ENCODE data around the gene EBLN2. TPM values are rescaled to one million over a fixed set of nuclear protein-coding genes. Genes with fewer than 3 reads are reported as not detected.
"Not testable (repeated sequence)": the region's sequence is repeated elsewhere in the genome, so short reads cannot be mapped to it uniquely, and the experiment has no call there.

EBLN2 gene
- total and polyA plus RNA-seq, 8 donors: 0.19 to 28.1 (median 2.0) TPM; not detected in 2

DNA sequence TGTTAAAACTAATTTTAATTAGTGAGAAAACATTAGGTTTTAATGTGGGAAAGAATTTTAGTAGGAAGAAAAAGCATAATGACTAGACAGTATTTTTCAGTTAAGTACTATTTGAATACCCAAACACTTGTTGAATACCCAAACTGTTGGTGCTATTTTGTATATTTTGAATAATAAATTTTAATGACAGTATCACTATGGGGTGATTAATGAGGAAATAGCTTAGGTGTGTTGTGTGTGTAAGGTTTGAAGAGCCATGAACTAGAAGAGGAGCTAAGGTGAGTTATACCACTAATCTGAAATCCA lies 4.7 kb upstream of the EBLN2 start:
- no peaks in the 10 kb centered on the region for H3K27me3 ChIP-seq
- H3K27ac ChIP-seq: no peak overlapping the region
- H3K9me3 ChIP-seq: no peaks in the 10 kb centered on the region
- TF ChIP-seq EP300 (IDR thresholded peaks at IDR 0.05): no peak
- TF ChIP-seq, protein P1, sequence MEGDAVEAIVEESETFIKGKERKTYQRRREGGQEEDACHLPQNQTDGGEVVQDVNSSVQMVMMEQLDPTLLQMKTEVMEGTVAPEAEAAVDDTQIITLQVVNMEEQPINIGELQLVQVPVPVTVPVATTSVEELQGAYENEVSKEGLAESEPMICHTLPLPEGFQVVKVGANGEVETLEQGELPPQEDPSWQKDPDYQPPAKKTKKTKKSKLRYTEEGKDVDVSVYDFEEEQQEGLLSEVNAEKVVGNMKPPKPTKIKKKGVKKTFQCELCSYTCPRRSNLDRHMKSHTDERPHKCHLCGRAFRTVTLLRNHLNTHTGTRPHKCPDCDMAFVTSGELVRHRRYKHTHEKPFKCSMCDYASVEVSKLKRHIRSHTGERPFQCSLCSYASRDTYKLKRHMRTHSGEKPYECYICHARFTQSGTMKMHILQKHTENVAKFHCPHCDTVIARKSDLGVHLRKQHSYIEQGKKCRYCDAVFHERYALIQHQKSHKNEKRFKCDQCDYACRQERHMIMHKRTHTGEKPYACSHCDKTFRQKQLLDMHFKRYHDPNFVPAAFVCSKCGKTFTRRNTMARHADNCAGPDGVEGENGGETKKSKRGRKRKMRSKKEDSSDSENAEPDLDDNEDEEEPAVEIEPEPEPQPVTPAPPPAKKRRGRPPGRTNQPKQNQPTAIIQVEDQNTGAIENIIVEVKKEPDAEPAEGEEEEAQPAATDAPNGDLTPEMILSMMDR (IDR thresholded peaks at IDR 0.05): no peak
- H3K4me3 ChIP-seq: no peak overlapping the region
- intact Hi-C loops (cut with DNase I; ENCODE audit: low total_unique reads): loop anchor here (10.0 kb wide), 2 partner anchors 52 to 112 kb away; no protein-coding TSS in a partner anchor
- no peak for DNase-seq
- peaks cover 8 to 17% (median 10%) of the 10 kb centered on the region in 4 donors for H3K4me1 ChIP-seq
- H3K36me3 ChIP-seq: peaks cover 0 to 19% (median 11%) of the 10 kb centered on the region in 4 donors

DNA sequence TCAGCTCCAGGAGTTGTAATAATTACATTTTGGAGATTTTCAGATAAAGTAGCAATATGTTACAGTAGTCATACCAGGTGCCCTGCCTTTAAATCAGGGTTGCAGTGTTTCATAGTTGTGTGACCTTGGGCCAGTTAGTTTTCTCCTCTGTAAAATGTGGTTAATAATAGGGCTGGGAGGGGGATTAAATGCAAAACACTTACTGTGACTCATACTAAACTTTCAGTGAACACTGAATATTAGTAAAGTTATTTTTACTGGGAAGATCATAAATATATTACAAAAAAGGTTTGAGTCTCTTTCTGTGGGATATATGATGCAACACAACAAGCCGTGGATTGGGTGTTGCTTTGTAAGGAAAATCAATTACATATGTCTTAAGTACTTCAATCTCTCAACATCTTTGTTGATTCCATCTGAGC lies 1.1 kb upstream of the EBLN2 start:
- Histone ChIP-seq H3K4me1 (peaks cover 0 to 9% (median 6%) of the 10 kb centered on the region in 4 donors), H3K4me3 (no peak overlapping the region), H3K27me3 (no peaks in the 10 kb centered on the region), H3K9me3 (no peaks in the 10 kb centered on the region), H3K36me3 (peaks cover 9 to 54% (median 46%) of the 10 kb centered on the region in 4 donors), H3K27ac (no peak overlapping the region)
- 81 to 97% (median 92%) methylated on average over 1 of the region's 1 CpG for WGBS, 5 donors
- TF ChIP-seq POLR2A (IDR thresholded peaks at IDR 0.05) (no peak), POLR2AphosphoS5 (IDR thresholded peaks at IDR 0.05) (no peak), EP300 (IDR thresholded peaks at IDR 0.05) (no peak)
- TF ChIP-seq, protein P1 (IDR thresholded peaks at IDR 0.05): no peak
- DNase-seq: no peak
- intact Hi-C loops (cut with DNase I; ENCODE audit: low total_unique reads): no loop called here

DNA sequence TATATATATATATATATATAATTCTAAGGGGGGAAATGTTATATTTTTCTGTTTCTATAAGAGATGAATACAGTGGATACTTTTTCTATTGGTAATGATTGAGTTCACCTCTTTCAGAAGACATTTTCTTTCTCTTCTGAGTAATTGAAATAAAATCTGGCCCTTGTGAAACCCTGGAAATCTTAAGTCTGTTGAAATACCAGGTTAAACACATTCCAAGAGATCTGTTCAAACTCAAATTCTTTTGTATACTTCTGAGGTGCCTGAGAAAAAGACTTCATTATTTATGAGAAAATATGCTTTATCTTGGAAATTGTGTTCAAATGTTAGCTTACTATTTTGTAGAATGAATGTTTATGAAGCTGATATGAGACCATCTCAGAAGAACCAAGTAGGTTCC lies 4.8 kb downstream of the EBLN2 start:
- H3K27ac ChIP-seq; intact Hi-C loops (cut with DNase I; ENCODE audit: low total_unique reads); H3K9me3 ChIP-seq; H3K4me1 ChIP-seq; DNase-seq; H3K4me3 ChIP-seq; H3K27me3 ChIP-seq: not testable (repeated sequence)
- peaks cover 12 to 62% (median 54%) of the 10 kb centered on the region in 4 donors for H3K36me3 ChIP-seq

DNA sequence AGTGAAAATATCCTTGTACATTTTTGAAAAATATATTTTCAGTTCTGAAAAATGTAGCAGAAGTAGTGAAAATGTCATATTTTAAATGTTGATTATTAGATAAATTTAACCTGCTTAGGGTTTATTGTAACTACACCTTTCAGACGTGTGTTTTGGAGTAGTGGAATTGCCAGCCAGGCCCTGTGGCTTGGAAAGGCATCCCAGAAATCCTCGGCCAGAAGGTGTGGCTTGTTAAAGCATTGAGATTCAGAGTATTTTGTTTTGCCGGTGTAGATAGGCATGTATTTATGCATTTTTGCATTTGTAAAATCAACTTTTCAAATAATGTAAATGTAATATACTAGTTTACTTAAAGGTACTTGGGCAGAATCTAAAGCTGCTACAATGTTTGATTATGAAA lies 7.0 kb downstream of the EBLN2 start:
- 42 to 80% (median 61%) methylated on average over 3 of the region's 3 CpGs for WGBS, 5 donors
- TF ChIP-seq POLR2AphosphoS5 (IDR thresholded peaks at IDR 0.05) (no peak), POLR2A (IDR thresholded peaks at IDR 0.05) (no peak), EP300 (IDR thresholded peaks at IDR 0.05) (no peak)
- Histone ChIP-seq H3K9me3 (no peaks in the 10 kb centered on the region), H3K27me3 (no peaks in the 10 kb centered on the region), H3K36me3 (peaks cover 3 to 41% (median 33%) of the 10 kb centered on the region in 4 donors), H3K27ac (no peak overlapping the region), H3K4me3 (no peak overlapping the region), H3K4me1 (no peaks in the 10 kb centered on the region)
- intact Hi-C loops (cut with DNase I; ENCODE audit: low total_unique reads): no loop called here
- no peak for DNase-seq

DNA sequence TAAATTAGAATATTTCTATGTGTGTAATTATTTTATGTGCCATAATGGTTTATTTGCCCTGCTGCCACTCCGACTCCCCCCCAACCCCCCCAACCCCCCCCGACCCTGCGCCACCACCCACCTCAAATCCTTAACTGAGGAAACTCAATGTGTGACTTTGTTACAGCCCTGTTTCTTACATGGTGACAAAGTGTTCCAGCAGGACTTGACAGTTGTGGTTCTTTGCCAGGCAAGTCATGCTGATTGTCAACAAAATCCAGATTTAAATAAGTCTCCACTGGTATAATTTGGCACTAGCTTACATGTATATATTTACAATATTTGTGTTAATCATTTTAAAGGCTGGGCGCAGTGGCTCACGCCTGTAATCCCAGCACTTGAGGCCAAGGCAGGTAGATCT lies 7.7 kb downstream of the EBLN2 start:
- H3K4me1 ChIP-seq: no peaks in the 10 kb centered on the region
- H3K36me3 ChIP-seq: peaks cover 3 to 33% (median 25%) of the 10 kb centered on the region in 4 donors
- DNase-seq: no peak
- intact Hi-C loops (cut with DNase I; ENCODE audit: low total_unique reads): no loop called here
- no peak overlapping the region for H3K27ac ChIP-seq
- no peak overlapping the region for H3K4me3 ChIP-seq
- 84 to 91% (median 88%) methylated on average over 5 of the region's 5 CpGs for WGBS, 5 donors
- TF ChIP-seq POLR2A (IDR thresholded peaks at IDR 0.05) (no peak), POLR2AphosphoS5 (IDR thresholded peaks at IDR 0.05) (no peak), EP300 (IDR thresholded peaks at IDR 0.05) (no peak)
- TF ChIP-seq, protein P1 (IDR thresholded peaks at IDR 0.05): no peak
- no peaks in the 10 kb centered on the region for H3K27me3 ChIP-seq
- no peaks in the 10 kb centered on the region for H3K9me3 ChIP-seq

Measured in stomach (tissue), 9 donors.